CD1c-positive myeloid dendritic cell (primary cell): ENCODE data around the gene ATG13.
A peak's percentile ranks its signal among the peaks of the same experiment; 100 is the strongest.

Experiments
- DNase-seq: peaks from one replicate; pipeline ENCODE4 v3.0.0-alpha.2; 2016; ENCODE audit errors: extremely low spot score

The ATG13 gene

DNA sequence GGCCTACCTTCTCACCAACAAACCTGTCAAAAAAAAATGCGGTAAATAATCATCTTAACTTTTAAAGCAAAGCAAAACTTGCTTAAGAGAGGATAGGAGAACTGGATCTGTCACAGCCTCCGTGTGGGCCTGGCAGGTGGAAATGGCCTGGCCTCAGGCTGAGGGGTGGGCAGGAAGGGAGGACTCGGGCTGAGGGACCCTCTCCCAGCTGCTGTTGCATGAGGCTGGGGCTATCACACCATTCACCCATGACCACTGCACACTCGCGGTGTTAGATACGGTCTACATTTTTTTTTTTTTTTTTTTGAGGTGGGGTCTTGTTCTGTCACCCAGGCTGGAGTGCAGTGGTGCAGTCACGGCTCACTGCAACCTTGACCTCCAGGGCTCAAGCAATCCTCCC, 58.6 kb downstream of the ATG13 start:
- no peak for DNase-seq

DNA sequence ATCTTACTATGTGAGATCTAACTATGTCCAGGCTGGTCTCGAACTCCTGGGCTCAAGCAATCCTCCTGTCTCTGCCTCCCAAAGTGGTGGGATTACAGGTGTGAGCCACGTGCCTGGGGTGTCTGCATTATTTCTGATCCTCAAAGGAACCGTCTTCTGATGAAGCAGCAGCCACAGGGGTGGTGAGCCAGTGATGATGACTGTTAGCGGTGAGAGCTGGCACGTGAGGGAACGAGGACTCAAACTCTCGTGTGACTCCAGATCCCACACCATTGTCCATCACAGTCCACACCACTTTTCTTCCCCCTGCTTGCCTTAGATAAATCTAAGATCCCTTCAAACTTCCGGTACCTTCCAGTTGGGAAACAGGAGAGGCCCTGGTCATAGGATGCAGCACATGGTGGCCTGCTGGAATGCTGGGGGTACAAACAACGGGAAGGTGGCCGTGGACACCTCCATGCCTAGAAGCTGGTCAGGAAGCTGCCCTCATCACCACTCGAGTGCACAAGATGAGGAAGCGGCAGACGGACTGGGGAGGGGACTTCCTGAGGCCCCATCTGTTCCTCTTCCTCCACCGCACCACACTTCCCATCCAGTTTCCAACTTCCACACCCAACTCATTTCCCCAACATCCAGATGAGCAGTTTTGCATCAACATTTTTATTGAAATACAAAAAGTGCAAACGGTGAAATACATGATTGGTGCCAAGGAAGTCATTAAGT, 59.2 kb downstream of the ATG13 start:
- DNase-seq: peak; percentile 46

DNA sequence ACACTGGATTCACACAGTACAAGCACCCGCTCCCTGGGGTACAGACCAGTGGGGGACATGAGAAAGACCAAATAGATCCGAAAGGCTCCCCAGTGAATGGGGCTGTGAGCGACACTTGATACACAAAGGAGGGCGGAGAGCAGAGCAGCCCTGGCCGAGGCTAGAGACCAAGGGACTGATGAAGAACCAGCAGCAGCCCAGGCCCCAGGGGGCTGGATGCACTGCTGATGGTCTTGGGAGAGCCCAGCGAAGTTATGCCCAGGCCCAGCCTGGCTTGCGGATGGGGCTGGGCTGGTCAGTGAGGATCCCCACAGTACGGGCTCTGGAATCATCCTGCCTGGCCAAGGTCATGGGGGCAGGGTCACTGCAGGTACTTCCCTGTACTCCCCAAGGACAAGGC, 59.8 kb downstream of the ATG13 start:
- no peak for DNase-seq

DNA sequence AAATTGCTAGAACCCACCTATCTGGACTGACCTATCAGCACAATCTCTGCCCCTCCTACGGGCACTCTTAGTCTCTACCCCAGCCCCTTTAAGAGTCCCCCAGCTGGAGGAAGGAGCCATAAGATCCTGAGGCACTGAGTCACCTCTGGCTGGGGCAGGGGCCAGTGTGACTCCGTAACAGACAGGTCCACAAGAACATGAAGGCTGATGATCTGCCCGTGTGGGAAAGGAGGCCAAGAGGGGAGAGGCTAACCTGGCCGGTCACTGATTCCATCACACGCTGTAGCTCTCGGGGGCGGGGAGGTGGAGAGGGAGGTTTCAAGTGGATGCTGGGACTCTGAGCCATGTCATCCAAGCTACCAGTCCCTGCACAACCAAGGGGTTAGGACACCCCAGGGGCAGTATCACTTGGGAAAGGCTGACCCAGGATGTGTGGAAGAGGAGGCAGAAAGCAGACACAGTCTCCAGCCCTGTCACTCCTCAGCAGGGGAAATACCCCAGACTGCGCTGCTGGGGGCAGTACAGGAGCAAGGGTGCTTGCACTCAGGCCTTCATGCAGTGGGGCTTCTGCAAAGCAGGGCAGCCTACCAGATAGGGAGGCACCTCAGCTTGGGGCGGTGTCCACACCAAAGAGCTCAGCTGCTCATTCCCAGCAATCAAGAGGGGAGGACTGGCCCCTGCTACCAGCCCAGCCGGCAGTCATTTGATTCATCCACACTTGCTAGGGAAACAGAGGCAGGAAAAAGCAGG, 60.8 kb downstream of the ATG13 start:
- no peak for DNase-seq

DNA sequence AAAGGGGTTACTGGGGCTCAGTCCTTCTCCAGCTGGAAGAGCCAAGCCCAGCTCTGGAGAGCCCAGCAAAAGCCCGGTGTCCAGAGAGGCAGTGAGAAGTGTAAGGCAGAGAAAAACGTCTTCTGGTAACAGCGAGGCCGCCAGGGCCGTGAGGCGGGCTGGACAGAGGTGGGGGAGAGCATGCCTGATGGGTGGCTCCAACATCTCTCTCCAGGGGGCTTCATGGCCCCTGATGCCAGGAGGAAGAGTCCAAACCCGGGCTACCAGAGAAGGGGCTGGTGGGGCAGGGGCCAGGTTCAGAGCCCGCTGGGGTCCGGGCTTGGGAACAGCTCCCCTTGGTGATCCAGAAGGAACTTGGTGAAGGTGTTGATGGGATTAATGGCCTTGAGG, 61.4 kb downstream of the ATG13 start:
- no peak for DNase-seq

DNA sequence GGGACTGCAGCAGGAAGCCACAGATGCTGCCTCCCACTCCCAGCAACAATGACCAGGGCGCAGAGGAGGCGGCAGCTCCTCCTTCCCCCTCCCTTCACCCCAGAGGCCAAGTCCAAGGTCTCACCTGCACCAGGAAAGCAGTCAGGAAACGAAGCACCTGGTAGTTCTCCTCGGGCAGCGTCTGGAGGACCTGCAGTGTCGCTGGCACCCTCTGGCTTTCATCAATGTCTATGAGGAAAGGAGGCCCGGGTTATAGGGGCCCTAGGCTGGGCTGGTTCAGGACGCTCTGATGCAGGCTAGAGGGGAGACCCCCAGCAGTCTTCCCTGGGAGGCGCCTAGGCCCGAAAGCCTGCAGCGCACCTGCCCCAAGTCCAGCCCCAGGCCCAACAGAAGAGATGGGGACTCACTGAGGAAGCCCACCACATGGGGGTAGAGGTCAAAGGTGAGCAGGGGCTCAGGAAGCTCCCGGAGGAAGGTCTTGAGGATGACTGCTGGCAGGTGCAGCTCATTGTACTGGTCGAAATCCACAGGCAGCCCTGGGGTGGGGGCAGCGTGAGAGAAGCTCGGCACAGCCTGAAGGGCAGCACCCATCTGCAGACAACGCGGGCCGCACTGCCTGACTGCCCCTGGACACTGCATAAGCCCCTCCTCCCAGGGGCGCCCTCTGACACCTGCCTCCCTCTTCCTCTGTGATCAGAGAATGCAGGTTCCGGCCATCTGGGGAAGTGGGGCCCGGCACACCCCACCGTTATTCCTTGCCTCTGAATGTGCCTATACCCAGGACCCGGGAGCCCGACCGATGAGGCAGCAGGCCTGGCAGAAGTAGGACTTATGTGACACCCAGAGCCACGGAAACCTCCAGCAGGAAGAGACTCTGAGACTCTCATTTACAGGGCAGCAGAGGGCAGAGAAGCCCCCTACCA, 62.1 kb downstream of the ATG13 start:
- DNase-seq: no peak

DNA sequence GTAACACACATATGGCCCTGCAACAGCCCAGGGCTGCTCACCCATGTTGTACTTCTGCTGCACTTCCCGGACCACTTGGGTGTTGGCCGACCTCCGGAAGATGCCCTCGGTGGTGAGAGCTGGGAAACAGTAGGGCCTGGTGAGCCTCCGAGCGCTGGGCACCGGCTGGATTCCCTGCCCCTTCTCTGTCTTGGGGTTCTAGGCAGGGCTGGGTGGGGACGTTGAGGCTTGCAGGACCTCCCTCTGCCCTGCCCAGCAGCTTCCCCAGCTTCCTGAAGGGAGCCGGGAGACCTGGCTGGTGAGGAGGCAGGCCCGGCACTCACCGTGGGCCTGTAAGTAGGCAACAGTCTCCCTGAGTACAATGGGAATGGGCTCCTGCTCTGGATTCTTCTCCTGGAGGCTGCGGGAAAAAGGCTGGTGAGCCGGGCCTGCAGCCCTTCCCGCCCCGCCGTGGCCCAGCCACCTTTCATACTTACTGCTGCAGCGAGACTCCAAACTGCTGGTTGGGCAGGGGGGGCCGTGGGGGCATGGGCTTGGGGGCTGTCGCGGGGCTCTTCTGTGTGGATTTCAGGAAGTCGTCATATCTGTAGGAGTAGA, 62.9 kb downstream of the ATG13 start:
- DNase-seq: no peak

DNA sequence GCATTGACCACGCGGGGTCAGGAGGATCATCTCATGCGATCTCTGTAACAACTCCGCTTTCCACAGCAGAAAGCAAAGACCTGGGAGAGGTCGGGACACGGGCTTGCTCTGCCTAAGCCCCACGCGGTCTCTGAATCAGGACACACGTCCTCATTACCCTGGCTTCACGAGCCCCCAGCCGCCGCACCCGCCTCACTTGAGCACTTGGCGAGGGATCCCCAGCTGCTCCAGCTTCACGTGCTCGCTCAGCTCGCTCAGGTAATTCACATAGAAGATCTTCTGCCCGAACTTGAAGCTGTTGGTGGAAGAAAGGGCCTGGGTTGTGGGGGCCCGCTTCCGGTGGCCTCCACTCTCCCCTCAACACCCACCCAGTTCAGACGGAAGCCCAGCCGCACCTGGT, 63.5 kb downstream of the ATG13 start:
- no peak for DNase-seq

DNA sequence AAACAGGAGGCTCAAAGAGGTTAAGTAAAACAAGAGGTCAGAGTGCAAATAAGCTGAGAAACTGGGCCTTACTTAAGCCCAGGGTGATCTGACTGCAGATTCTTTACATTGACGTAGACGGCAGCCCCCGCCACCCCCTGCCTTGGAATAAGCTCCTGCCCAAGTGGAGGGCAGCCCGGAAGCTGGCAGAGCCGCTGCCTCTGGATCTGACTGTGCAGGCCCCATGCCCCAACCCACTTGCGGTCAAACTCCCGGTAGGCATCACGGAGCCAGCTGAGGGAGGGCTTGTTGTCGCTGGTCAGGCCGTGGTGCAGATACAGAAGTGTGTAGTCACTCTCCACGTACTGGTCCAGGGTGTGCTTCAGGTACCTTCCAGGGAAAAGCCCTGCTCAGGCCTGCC, 64.5 kb downstream of the ATG13 start:
- DNase-seq: no peak

DNA sequence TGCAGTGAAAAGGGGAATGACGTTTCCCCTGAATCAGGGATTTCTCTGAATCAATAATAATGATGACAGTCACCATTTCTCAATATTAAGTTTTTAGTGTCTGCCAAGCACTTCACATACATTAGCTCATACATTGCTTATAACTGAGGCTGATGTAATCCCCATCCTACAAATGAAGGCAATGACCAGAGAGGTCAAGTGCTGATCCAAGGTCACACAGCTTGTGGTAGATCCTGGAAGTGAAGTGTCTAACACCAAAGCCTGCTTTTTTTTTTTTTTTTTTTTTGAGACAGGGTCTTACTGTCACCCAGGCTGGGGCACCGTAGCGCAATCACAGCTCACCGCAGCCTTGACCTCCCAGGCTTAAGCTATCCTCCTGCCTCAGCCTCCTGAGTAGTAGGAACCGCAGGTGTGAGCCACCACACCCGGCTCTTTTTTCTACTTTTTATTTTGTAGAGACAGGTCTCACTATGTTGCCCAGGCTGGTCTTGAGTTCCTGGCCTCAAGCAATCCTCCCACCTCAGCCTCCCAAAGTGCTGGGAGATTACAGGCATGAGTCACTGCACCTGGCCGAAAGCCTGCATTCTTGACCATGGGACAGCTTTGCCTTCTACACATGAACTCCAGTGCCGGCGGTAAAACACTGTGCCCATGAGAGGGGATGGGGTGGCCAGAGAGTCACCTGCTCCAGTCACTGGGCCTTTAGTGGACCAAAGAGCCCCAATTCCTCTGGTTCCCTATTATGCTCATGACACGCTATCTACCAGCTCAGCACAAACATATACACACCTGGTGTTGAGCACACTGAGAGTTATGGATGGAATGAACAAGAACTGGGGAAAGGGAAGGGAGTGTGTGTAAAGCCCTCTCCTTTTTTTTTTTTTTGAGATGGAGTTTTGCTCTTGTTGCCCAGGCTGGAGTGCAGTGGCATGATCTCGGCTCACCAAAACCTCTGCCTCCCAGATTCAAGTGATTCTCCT, 65.7 kb downstream of the ATG13 start:
- no peak for DNase-seq

DNA sequence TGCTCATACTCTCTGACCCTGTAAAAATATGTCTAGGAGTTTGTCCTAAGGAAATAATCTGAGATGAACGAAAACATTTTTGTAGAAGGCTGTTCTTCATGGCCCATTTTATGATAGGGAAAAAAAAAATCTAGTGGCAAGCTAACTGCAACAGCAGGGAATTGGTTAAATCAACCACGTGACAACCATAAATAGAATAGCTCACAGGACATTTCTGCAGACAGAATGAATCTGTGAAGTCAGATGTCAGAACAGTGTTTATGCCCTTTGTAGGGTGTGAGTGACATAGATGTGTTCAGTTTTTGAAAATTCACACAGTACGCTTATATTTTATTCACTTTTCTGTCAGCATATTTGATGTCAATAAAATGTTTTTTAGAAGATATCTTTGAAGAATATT, 67.0 kb downstream of the ATG13 start:
- no peak for DNase-seq

DNA sequence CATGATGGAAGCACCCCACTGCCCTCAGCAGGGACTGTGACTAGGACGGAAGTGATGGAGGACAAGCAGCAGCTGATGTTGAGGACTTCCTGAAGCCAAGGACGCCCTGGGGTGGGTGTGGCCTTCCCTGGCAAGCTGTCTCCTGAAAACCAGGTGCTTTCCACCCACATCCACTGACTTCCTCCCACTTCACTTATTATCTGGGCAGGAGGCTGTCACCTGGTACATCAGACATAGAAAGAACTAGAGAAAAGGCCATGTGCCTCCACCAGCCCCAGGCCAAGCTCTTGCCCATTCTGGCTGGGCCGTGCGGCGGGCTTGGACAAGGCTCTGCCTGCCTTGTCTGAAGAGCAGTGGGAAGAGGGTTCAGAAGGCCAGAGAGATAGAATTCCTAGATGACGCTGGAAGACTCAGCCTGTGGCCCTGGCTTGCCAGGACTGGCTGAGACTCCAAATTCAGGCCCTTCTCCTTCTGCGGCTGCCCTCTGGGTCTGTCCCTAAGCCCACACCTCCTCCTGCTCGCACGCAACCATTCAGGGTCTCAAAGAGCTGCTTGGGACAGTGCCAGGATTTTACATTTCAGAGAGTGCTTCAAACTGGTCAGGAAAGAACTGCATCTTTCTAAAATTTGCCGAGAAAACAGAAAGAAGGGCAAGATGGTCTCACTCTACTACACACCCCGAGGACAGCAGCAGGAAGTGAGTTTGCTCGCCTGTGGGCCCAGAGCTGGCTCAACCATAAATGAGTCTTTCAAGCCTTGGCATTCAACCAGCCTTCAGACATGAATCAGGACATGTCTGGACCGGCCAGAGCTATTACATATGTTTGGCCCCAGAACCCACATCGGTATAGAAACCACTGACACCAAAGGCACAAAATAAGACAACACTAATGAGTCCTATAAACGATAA, 69.8 kb downstream of the ATG13 start:
- DNase-seq: no peak

DNA sequence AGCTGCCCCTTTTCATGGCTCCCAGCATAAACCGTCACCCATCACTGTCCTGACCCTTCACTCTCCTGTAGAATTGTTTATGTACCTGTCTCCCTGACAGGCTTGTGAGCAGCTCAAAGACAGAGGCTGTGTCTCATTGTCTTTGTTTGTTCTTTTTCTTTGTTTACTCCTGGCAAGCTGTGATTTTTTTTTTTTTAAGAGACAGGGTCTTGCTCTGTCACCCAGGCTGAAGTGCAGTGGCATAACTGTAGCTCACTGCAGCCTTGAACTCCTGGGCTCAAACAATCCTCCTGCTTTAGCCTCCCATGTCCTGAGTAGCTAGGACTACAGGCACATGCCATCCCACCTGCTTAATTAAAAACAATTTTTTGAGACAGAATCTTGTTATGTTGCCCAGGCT, 73.3 kb downstream of the ATG13 start:
- no peak for DNase-seq

DNA sequence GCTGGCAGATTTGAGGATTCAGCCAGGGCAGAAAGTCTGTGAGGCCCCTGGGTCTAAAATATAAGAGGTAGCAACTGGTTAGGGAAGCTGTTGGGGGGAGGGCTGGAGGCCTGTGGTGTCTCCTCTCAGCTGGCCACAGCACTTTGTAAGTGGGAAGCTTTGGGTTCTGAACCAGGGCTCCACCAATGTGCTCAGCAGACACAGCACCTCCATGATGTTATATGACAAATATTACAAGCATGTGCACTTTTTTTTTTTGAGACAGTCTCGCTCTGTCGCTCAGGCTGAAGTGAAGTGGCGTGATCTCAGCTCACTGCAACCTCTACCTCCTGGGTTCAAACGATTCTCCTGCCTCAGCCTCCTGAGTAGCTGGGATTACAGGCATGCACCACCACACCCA, 75.1 kb downstream of the ATG13 start:
- no peak for DNase-seq

DNA sequence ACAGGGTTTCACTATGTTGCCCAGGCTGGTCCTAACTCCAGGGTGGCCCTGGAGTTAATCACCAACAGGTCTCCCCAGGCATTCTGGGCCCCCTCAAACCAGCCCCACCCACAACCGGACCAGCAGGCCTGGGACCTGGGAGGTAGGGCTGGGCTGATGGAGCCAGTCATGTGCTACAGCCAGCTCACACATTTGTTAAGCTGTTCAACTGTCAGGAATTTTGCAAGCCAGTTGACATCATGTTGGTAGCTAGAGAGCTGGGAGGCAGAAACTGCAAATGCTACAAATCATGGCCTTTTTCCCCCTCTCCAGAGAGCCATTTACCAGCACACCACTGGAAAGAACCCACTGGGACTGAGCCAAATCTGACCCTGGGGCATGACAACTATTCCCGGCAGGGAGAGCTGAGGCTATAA, 76.3 kb downstream of the ATG13 start:
- no peak for DNase-seq

DNA sequence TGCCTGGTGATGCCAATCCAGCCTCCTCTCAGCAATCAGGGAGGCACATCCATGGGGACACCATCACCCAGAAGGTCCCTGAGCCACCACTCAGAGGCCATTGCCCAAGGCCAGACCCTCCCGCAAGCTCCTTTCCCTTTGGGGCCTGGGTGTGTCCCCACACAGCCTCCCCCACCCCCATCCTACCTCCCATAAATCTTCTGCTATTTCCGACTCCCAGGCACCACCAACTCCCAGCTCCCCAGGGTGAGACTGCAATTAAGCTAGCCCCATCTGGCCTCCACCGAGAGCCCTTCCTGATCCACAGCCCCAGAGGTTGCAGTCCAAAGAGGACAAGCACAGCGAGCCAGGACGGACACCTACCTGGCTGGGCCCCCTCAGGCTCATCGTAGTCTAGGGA, 76.7 kb downstream of the ATG13 start:
- DNase-seq: no peak

DNA sequence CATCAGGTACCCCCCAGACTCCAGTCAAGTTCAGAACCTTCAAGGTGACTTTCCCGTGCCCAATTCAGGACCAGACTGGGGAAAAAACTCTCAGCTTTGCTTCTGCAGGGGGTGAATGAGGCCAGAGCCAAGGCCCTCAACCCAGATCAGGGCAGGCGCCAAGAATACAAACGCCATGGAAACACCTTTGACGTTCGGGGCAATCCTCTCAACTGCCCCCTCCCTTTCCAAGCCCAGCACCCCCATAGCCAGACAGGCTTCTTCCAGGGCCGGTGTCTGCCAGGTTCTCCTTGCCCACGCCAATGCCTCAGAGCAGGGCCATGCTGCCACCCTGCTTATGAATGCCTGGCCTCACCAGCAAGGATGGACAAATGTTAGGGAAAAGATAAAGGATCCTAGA, 77.3 kb downstream of the ATG13 start:
- DNase-seq: no peak

DNA sequence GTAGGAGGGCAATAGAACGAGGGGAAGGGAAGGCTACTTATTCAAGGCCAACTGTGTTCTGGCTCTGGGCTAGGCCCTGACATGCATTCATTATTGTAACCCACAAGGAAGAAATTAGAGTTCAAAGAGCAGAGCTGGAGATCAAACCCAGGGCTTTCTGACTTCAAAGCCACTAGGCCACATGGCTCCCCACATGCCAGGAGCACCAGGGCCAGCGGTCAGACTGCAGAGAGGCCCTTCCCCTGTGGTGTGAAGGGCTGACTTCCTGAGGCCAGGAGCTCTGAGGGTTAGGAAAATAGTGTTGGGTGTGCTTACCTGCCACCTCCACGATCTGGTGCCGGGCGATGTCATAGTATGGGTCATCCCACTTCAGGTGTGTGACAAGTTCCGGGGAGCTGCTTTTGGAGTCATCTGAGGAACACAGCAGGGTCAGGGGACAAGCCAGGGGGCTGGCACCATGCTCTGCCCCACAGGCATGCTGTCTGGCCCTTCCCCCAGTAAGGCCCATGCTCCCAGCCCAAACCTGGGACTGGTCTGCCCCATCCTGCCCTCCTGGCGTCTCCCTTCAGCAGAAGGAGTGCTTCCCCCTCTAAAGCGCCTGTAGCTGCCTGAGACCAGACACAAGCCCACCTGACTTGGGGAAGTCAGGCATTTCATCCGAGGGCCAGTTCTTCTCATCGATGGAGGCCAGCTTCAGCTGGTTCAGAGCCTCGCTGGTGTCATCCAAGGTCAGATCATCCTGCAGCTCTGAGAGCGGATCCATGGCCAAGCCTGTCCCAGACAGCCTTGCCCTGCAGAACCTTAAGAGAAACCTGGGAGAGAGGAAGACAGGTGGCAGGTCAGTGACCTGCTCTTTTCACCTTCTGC, 78.2 kb downstream of the ATG13 start:
- no peak for DNase-seq

DNA sequence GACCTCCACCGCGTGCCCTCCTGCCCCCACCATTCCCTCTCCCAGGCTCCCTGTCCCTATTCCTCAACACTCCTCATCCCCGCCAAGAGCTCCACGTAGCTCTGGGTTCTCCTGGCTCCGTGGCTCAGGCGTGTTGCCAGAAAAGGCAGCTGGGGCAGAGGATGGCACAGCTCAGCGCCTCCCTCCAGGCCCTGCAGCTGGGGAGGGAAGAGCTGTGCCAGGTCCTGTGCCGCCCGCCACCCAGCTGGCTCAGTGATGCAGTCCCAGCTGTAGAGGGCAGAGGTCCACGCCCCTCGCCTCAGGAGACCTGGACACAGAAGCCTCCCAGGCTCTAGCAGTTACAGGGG, 78.8 kb downstream of the ATG13 start:
- DNase-seq: no peak
